ENCODE measurements around the gene ZC3H12D. TPM values are rescaled to one million over a fixed set of nuclear protein-coding genes. Genes with fewer than 3 reads are reported as not detected.

The ZC3H12D gene
- total RNA-seq, 2 experiments from 2014 or later, result 75.8 to 82.7 TPM

GRCh38 chr6:149419696-149420404 lies 65.0 kb downstream of the ZC3H12D start:
- CTCF ChIA-PET, result interaction anchor here (0.6 to 3.3 kb wide), 6 partner anchors 12 to 392 kb away, joined by 3 to 30 read pairs (median 4); no protein-coding TSS in a partner anchor
- Mint-ChIP-seq H3K9me3 (peaks cover 6% of the 10 kb centered on the region), H3K27me3 (ENCODE audit: low read depth) (no peaks in the 10 kb centered on the region), H3K4me3 (no peak overlapping the region), H3K36me3 (ENCODE audit: low read depth) (peaks cover 6% of the 10 kb centered on the region), H3K27ac (no peak overlapping the region), H3K4me1 (ENCODE audit: low read depth) (peaks cover 16% of the 10 kb centered on the region)
- no peak for DNase-seq
- intact Hi-C loops (cut with micrococcal nuclease), result no loop called here

GRCh38 chr6:149414821-149415220 lies 70.0 kb downstream of the ZC3H12D start:
- Mint-ChIP-seq H3K27ac (no peak overlapping the region), H3K9me3 (peaks cover 8% of the 10 kb centered on the region), H3K27me3 (ENCODE audit: low read depth) (no peaks in the 10 kb centered on the region), H3K36me3 (ENCODE audit: low read depth) (peaks cover 33% of the 10 kb centered on the region), H3K4me1 (ENCODE audit: low read depth) (peaks cover 16% of the 10 kb centered on the region), H3K4me3 (no peak overlapping the region)
- intact Hi-C loops (cut with micrococcal nuclease), result no loop called here
- CTCF ChIA-PET, result no interaction called here
- DNase-seq, result no peak

GRCh38 chr6:149414009-149414408 lies 70.8 kb downstream of the ZC3H12D start:
- CTCF ChIA-PET, result interaction anchor here (2.4 kb wide), 1 partner anchor 18 kb away, joined by 10 read pairs; no protein-coding TSS in a partner anchor

DNA sequence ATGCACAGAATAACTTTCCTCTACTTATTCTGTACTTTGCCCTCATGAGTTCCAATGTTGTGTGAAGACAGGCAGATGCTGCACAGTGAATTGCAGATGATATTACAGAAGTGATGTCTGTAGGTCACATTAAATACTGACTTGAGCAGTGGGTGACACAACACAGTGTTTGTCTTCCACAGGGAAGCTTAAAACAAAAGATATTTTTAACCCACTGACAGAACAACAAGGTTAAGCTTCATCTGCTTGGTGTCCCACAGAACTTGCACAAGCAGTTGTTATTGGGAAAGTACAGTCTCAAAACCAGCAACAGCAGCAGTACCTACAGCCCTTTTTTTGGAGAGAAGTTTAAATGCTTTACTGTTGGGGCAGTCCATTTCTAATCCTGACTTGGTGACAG lies 74.3 kb downstream of the ZC3H12D start:
- Mint-ChIP-seq H3K36me3 (ENCODE audit: low read depth) (peaks cover 40% of the 10 kb centered on the region), H3K4me3 (no peak overlapping the region), H3K4me1 (ENCODE audit: low read depth) (peaks cover 19% of the 10 kb centered on the region), H3K27me3 (ENCODE audit: low read depth) (no peaks in the 10 kb centered on the region), H3K9me3 (peaks cover 6% of the 10 kb centered on the region), H3K27ac (no peak overlapping the region)
- no peak for DNase-seq
- CTCF ChIA-PET, result interaction anchor here (1.2 to 2.8 kb wide), 2 partner anchors 21 to 25 kb away, joined by 3 to 10 read pairs; no protein-coding TSS in a partner anchor
- intact Hi-C loops (cut with micrococcal nuclease), result no loop called here

More at GRCh38 chr6:149414009-149414408, 70.8 kb downstream of the ZC3H12D start:
- H3K4me3 Mint-ChIP-seq, result no peak overlapping the region
- peaks cover 16% of the 10 kb centered on the region for H3K4me1 Mint-ChIP-seq (ENCODE audit: low read depth)
- DNase-seq, result no peak
- H3K9me3 Mint-ChIP-seq, result peaks cover 8% of the 10 kb centered on the region
- H3K27ac Mint-ChIP-seq, result no peak overlapping the region
- peaks cover 33% of the 10 kb centered on the region for H3K36me3 Mint-ChIP-seq (ENCODE audit: low read depth)
- no peaks in the 10 kb centered on the region for H3K27me3 Mint-ChIP-seq (ENCODE audit: low read depth)
- intact Hi-C loops (cut with micrococcal nuclease), result no loop called here

DNA sequence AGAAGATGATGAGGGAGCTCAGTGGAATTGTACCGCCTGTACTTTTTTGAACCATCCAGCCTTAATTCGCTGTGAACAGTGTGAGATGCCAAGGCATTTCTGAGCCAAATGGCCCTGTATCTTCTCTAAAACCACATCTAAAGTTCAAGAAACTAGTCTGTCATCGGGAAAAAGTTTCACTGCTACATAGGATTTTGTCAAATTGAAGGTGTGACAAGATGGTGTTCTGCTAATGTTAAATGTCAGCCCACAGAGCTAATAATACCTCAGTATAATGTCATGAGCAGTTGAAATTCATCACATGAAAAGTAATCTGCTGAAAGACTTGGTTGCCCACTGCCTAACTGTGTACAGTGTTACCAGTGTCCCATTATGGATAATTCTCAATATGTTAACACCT lies 75.2 kb downstream of the ZC3H12D start:
- peak overlapping the region; percentile 16 for H3K27ac Mint-ChIP-seq
- H3K4me3 Mint-ChIP-seq, result no peak overlapping the region
- no peak for DNase-seq
- CTCF ChIA-PET, result interaction anchor here (2.8 kb wide), 1 partner anchor 22 kb away, joined by 10 read pairs; no protein-coding TSS in a partner anchor
- peaks cover under 1% of the 10 kb centered on the region for H3K9me3 Mint-ChIP-seq
- no peaks in the 10 kb centered on the region for H3K27me3 Mint-ChIP-seq (ENCODE audit: low read depth)
- peaks cover 28% of the 10 kb centered on the region for H3K4me1 Mint-ChIP-seq (ENCODE audit: low read depth)
- intact Hi-C loops (cut with micrococcal nuclease), result loop anchor here (2.0 kb wide), 1 partner anchor 17 kb away; no protein-coding TSS in a partner anchor
- H3K36me3 Mint-ChIP-seq (ENCODE audit: low read depth), result peaks cover 38% of the 10 kb centered on the region

- Mint-ChIP-seq H3K4me1 (ENCODE audit: low read depth) (peaks cover 39% of the 10 kb centered on the region), H3K27me3 (ENCODE audit: low read depth) (no peaks in the 10 kb centered on the region), H3K9me3 (no peaks in the 10 kb centered on the region), H3K36me3 (ENCODE audit: low read depth) (peaks cover 48% of the 10 kb centered on the region), H3K4me3 (no peak overlapping the region), H3K27ac (peak overlapping the region; percentile 72)
- CTCF ChIA-PET, result interaction anchor here (1.2 kb wide), 1 partner anchor 13 kb away, joined by 3 read pairs; no protein-coding TSS in a partner anchor
- no peak for DNase-seq
- intact Hi-C loops (cut with micrococcal nuclease), result no loop called here
These were observed 78.7 kb downstream of the ZC3H12D start for GRCh38 chr6:149405823-149406765.

DNA sequence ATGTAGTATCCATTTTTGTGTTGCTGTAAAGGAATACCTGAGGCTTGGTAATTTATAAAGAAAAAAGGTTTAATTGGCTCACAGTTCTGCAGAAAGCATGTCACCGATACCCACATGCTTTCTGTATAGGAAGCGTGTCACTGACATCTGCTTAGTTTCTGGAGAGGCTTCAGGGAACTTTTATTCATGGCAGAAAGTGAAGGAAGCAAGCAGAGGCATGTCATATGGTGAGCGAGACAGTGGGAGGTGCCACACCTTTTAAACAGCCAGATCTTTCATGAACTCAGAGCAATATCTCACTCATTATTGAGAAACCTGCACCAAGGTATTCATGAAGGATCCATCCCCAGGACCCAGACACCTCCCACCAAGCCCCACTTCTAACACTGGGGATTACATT lies 81.3 kb downstream of the ZC3H12D start:
- no peak overlapping the region for H3K4me3 Mint-ChIP-seq
- no peaks in the 10 kb centered on the region for H3K9me3 Mint-ChIP-seq
- peaks cover 52% of the 10 kb centered on the region for H3K36me3 Mint-ChIP-seq (ENCODE audit: low read depth)
- H3K27me3 Mint-ChIP-seq (ENCODE audit: low read depth), result no peaks in the 10 kb centered on the region
- peaks cover 30% of the 10 kb centered on the region for H3K4me1 Mint-ChIP-seq (ENCODE audit: low read depth)
- peak overlapping the region; percentile 66 for H3K27ac Mint-ChIP-seq
- intact Hi-C loops (cut with micrococcal nuclease), result loop anchor here (2.0 kb wide), 1 partner anchor 17 kb away; no protein-coding TSS in a partner anchor
- DNase-seq, result no peak
- CTCF ChIA-PET, result no interaction called here

DNA sequence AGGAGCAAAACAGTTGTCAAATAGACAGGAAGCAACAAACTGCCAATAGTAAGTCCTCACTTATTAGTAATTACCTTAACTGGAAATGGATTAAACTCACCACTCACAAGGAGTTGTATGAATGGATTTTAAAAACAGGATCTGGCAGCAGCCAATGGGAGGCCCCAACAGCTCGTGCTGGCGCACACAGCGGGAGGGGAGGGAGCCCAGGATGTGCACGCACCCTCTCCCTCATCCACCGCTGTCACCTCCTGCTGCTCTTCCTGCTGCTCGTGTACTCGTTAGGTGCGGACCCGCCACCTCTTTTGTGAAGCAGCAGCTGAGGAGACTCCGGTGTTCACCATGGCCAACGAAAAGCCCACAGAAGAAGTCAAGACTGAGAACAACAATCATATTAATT lies 84.8 kb downstream of the ZC3H12D start, which contains the start of gene SUMO4:
Gene SUMO4, plus strand, starts transcription at position 213 of the 400 bp plus-strand sequence. Its CDS starts 130 bp downstream, at position 343.
- Mint-ChIP-seq H3K4me3 (no peak within 1 kb of the TSS), H3K27ac (no peak within 1 kb of the TSS), H3K4me1 (ENCODE audit: low read depth) (peaks cover 30% of the 10 kb centered on the region), H3K27me3 (ENCODE audit: low read depth) (no peaks in the 10 kb centered on the region), H3K36me3 (ENCODE audit: low read depth) (peaks cover 59% of the 10 kb centered on the region), H3K9me3 (no peaks in the 10 kb centered on the region)
- DNase-seq, result no peak
- intact Hi-C loops (cut with micrococcal nuclease), result no loop called here
- CTCF ChIA-PET, result interaction anchor here (1.0 kb wide), 1 partner anchor 13 kb away, joined by 3 read pairs; no protein-coding TSS in a partner anchor

- intact Hi-C loops (cut with micrococcal nuclease), result no loop called here
- Mint-ChIP-seq H3K4me1 (ENCODE audit: low read depth) (peaks cover 36% of the 10 kb centered on the region), H3K27me3 (ENCODE audit: low read depth) (no peaks in the 10 kb centered on the region), H3K36me3 (ENCODE audit: low read depth) (peaks cover 53% of the 10 kb centered on the region), H3K27ac (no peak overlapping the region), H3K9me3 (no peaks in the 10 kb centered on the region), H3K4me3 (no peak overlapping the region)
- DNase-seq, result no peak
- CTCF ChIA-PET, result interaction anchor here (0.6 to 1.4 kb wide), 2 partner anchors 34 to 313 kb away, joined by 3 to 4 read pairs; no protein-coding TSS in a partner anchor
These were observed 87.4 kb downstream of the ZC3H12D start for GRCh38 chr6:149397384-149397783.

Other genes starting within 250 kb of the ZC3H12D start
- gene TAB2, start 167.3 kb downstream of the ZC3H12D start, total RNA-seq, result 10 to 100 TPM; 62.1 to 66.7 TPM
- 1 to 10 TPM; 5.5 to 5.9 TPM for gene SUMO4, start 84.8 kb downstream of the ZC3H12D start, total RNA-seq
- 10 to 100 TPM; 25.8 to 26.2 TPM for gene PPIL4, start 61.0 kb upstream of the ZC3H12D start, total RNA-seq
- 10 to 100 TPM; 17.6 to 18.4 TPM for gene GINM1, start 81.4 kb upstream of the ZC3H12D start, total RNA-seq
- gene KATNA1, start 163.7 kb upstream of the ZC3H12D start, total RNA-seq, result 10 to 100 TPM; 18.2 to 19.7 TPM
- 10 to 100 TPM; 18.1 to 19.6 TPM for gene LATS1, start 233.1 kb upstream of the ZC3H12D start, total RNA-seq

Measured in activated naive CD4-positive, alpha-beta T cell treated with anti-CD3 and anti-CD28 coated beads for 36 hours (primary cell).